ENCODE data around the gene EPHA10.

Gene EPHA10

DNA sequence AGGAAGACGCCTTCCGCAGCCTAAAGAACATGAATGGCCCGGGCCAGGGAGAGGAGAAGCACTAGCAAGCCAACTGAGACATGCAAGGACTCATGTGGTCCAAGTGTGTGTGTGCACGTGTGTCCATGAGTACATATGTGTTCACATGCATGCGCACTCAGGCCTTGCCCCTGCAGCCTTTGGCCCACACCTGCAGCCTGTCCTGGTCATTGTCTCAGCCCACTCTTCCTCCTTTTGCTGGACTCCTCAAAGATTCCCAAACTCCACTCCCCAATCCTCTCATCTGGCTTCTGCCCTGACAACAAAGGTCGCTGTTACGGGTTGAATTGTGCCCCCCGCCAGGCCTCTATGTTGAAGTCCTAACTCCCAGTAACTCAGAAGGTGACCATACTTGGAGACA, 50.7 kb downstream of the EPHA10 start:
- TF ChIP-seq, protein P1, sequence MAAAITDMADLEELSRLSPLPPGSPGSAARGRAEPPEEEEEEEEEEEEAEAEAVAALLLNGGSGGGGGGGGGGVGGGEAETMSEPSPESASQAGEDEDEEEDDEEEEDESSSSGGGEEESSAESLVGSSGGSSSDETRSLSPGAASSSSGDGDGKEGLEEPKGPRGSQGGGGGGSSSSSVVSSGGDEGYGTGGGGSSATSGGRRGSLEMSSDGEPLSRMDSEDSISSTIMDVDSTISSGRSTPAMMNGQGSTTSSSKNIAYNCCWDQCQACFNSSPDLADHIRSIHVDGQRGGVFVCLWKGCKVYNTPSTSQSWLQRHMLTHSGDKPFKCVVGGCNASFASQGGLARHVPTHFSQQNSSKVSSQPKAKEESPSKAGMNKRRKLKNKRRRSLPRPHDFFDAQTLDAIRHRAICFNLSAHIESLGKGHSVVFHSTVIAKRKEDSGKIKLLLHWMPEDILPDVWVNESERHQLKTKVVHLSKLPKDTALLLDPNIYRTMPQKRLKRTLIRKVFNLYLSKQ (tag by site-specific recombination; IDR thresholded peaks at IDR 0.05; ENCODE audit: borderline replicate concordance), result no peak
- no peak for TF ChIP-seq ZNF530 (tag by site-specific recombination; IDR thresholded peaks at IDR 0.05; ENCODE audit: low read depth)
- no peak for TF ChIP-seq ZNF169 (tag by site-specific recombination; IDR thresholded peaks at IDR 0.05)
- TF ChIP-seq ZNF214 (tag by site-specific recombination; IDR thresholded peaks at IDR 0.05; ENCODE audit: borderline replicate concordance), result no peak
- TF ChIP-seq ZNF768 (tag by site-specific recombination; IDR thresholded peaks at IDR 0.05), result no peak
- TF ChIP-seq ZNF114 (tag by site-specific recombination; IDR thresholded peaks at IDR 0.05), result no peak
- no peak for TF ChIP-seq REPIN1 (tag by site-specific recombination; IDR thresholded peaks at IDR 0.05; ENCODE audit: low read depth)
- TF ChIP-seq, protein P2, sequence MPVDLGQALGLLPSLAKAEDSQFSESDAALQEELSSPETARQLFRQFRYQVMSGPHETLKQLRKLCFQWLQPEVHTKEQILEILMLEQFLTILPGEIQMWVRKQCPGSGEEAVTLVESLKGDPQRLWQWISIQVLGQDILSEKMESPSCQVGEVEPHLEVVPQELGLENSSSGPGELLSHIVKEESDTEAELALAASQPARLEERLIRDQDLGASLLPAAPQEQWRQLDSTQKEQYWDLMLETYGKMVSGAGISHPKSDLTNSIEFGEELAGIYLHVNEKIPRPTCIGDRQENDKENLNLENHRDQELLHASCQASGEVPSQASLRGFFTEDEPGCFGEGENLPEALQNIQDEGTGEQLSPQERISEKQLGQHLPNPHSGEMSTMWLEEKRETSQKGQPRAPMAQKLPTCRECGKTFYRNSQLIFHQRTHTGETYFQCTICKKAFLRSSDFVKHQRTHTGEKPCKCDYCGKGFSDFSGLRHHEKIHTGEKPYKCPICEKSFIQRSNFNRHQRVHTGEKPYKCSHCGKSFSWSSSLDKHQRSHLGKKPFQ (tag by site-specific recombination; IDR thresholded peaks at IDR 0.05), result no peak
- TF ChIP-seq, protein P3, sequence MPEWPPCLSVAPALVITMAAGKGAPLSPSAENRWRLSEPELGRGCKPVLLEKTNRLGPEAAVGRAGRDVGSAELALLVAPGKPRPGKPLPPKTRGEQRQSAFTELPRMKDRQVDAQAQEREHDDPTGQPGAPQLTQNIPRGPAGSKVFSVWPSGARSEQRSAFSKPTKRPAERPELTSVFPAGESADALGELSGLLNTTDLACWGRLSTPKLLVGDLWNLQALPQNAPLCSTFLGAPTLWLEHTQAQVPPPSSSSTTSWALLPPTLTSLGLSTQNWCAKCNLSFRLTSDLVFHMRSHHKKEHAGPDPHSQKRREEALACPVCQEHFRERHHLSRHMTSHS (tag by site-specific recombination; IDR thresholded peaks at IDR 0.05), result no peak
- no peak for TF ChIP-seq KLF8 (tag by site-specific recombination; IDR thresholded peaks at IDR 0.05)
- no peak for TF ChIP-seq WT1 (tag by site-specific recombination; IDR thresholded peaks at IDR 0.05)
- no peak for TF ChIP-seq ZFP69B (tag by site-specific recombination; IDR thresholded peaks at IDR 0.05)
- no peak for TF ChIP-seq ZNF830 (tag by site-specific recombination; IDR thresholded peaks at IDR 0.05; ENCODE audit: low read depth)
- no peak for TF ChIP-seq SP7 (tag by site-specific recombination; IDR thresholded peaks at IDR 0.05)
- TF ChIP-seq ZNF175 (tag by site-specific recombination; IDR thresholded peaks at IDR 0.05), result no peak
- TF ChIP-seq ZNF10 (tag by site-specific recombination; IDR thresholded peaks at IDR 0.05), result no peak
- TF ChIP-seq ZFP41 (tag by site-specific recombination; IDR thresholded peaks at IDR 0.05; ENCODE audit: borderline replicate concordance), result no peak
- TF ChIP-seq ZBTB8A (tag by site-specific recombination; IDR thresholded peaks at IDR 0.05), result no peak
- TF ChIP-seq ZNF48 (tag by site-specific recombination; IDR thresholded peaks at IDR 0.05), result no peak
- POLR2A ChIA-PET, result interaction anchor here (0.6 kb wide), 1 partner anchor 22 kb away, joined by 3 read pairs; the partner anchor contains the start of gene CDCA8
- Histone ChIP-seq H3K36me3 (ENCODE audit: control insufficient read depth in 2 of 2, insufficient read depth in 1 of 2, low read length in 2 of 2) (peaks cover 11 to 27% of the 10 kb centered on the region in 2 experiments), H3K4me1 (ENCODE audit: control insufficient read depth, insufficient read depth, low read length) (no peaks in the 10 kb centered on the region), H3K27ac (ENCODE audit: extremely low read depth, low read depth, low read length) (no peak overlapping the region), H3K4me3 (ENCODE audit: low read depth, low read length) (no peak overlapping the region), H3K9me3 (ENCODE audit: control insufficient read depth, insufficient read depth, low read depth, low read length) (no peaks in the 10 kb centered on the region)
- CTCF ChIA-PET, result interaction anchor here (0.6 kb wide), 1 partner anchor 14 kb away, joined by 5 read pairs; no protein-coding TSS in a partner anchor

DNA sequence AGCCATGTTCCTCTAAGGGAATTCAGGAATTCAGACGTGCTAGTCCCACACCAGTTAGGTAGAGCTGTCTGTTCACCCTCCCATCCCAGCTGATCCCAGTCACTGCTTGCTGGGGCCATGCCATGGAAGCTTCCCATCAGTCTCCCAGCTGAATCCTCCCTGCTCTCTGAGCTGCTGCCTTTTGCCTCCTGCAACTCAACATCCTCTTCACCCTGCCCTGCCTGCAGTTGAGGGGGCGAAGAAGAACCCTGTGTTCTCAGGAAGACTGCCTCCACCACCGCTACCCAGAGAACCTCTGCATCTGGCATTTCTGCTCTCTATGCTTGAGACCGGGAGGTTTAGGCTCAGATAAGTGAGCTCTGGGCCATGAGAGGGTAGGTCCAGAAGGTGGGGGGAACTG, 56.4 kb downstream of the EPHA10 start:
- ChIA-PET POLR2A (no interaction called here), CTCF (no interaction called here)
- no peak overlapping the region for H3K27ac ChIP-seq (ENCODE audit: extremely low read depth, low read depth, low read length)
- peaks cover 46 to 79% of the 10 kb centered on the region in 2 experiments for H3K36me3 ChIP-seq (ENCODE audit: control insufficient read depth in 2 of 2, insufficient read depth in 1 of 2, low read length in 2 of 2)
- no peaks in the 10 kb centered on the region for H3K4me1 ChIP-seq (ENCODE audit: control insufficient read depth, insufficient read depth, low read length)
- no peaks in the 10 kb centered on the region for H3K9me3 ChIP-seq (ENCODE audit: control insufficient read depth, insufficient read depth, low read depth, low read length)
- H3K4me3 ChIP-seq (ENCODE audit: low read depth, low read length), result no peak overlapping the region
- TF ChIP-seq BCL11B (tag by site-specific recombination; IDR thresholded peaks at IDR 0.05; ENCODE audit: low read depth), result no peak
- no peak for TF ChIP-seq HOXA7 (CRISPR knock-in tag; IDR thresholded peaks at IDR 0.05; ENCODE audit: borderline replicate concordance)
- TF ChIP-seq, protein P4, sequence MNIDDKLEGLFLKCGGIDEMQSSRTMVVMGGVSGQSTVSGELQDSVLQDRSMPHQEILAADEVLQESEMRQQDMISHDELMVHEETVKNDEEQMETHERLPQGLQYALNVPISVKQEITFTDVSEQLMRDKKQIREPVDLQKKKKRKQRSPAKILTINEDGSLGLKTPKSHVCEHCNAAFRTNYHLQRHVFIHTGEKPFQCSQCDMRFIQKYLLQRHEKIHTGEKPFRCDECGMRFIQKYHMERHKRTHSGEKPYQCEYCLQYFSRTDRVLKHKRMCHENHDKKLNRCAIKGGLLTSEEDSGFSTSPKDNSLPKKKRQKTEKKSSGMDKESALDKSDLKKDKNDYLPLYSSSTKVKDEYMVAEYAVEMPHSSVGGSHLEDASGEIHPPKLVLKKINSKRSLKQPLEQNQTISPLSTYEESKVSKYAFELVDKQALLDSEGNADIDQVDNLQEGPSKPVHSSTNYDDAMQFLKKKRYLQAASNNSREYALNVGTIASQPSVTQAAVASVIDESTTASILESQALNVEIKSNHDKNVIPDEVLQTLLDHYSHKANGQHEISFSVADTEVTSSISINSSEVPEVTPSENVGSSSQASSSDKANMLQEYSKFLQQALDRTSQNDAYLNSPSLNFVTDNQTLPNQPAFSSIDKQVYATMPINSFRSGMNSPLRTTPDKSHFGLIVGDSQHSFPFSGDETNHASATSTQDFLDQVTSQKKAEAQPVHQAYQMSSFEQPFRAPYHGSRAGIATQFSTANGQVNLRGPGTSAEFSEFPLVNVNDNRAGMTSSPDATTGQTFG (tag by site-specific recombination; IDR thresholded peaks at IDR 0.05; ENCODE audit: borderline replicate concordance), result no peak
- TF ChIP-seq KLF1 (tag by site-specific recombination; IDR thresholded peaks at IDR 0.05), result no peak
- TF ChIP-seq, protein P5, sequence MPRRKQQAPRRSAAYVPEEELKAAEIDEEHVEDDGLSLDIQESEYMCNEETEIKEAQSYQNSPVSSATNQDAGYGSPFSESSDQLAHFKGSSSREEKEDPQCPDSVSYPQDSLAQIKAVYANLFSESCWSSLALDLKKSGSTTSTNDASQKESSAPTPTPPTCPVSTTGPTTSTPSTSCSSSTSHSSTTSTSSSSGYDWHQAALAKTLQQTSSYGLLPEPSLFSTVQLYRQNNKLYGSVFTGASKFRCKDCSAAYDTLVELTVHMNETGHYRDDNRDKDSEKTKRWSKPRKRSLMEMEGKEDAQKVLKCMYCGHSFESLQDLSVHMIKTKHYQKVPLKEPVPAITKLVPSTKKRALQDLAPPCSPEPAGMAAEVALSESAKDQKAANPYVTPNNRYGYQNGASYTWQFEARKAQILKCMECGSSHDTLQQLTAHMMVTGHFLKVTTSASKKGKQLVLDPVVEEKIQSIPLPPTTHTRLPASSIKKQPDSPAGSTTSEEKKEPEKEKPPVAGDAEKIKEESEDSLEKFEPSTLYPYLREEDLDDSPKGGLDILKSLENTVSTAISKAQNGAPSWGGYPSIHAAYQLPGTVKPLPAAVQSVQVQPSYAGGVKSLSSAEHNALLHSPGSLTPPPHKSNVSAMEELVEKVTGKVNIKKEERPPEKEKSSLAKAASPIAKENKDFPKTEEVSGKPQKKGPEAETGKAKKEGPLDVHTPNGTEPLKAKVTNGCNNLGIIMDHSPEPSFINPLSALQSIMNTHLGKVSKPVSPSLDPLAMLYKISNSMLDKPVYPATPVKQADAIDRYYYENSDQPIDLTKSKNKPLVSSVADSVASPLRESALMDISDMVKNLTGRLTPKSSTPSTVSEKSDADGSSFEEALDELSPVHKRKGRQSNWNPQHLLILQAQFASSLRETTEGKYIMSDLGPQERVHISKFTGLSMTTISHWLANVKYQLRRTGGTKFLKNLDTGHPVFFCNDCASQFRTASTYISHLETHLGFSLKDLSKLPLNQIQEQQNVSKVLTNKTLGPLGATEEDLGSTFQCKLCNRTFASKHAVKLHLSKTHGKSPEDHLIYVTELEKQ (tag by site-specific recombination; IDR thresholded peaks at IDR 0.05; ENCODE audit: borderline replicate concordance), result no peak
- TF ChIP-seq ZNF404 (tag by site-specific recombination; IDR thresholded peaks at IDR 0.05), result no peak
